Subcutaneous abdominal adipose tissue (tissue), 5 donors: ENCODE measurements around the gene YIPF5.

ENCODE experiments used
- H3K27ac ChIP-seq: one replicate; pipeline ENCODE4 v1.7.0; 2013; ENCODE audit warnings: low read depth, mild to moderate bottlenecking, inconsistent platforms, low read length, moderate library complexity
- H3K27me3 ChIP-seq, 5 donors: one replicate each; pipeline ENCODE4 v1.7.0; 2013; ENCODE audit warnings: low read length in 5 of 5, inconsistent platforms in 1 of 5; ENCODE audit not compliant: control insufficient read depth in 5 of 5, insufficient read depth in 4 of 5
- H3K36me3 ChIP-seq, 5 donors: one replicate each; pipeline ENCODE4 v1.7.0; 2013; ENCODE audit warnings: low read length in 5 of 5; ENCODE audit not compliant: control insufficient read depth in 5 of 5, insufficient read depth in 5 of 5
- H3K4me1 ChIP-seq, 5 donors: one replicate each; pipeline ENCODE4 v1.7.0; 2013; ENCODE audit warnings: low read length in 5 of 5, mild to moderate bottlenecking in 3 of 5, moderate library complexity in 1 of 5; ENCODE audit not compliant: control insufficient read depth in 5 of 5, insufficient read depth in 5 of 5
- H3K4me3 ChIP-seq, 5 donors: one replicate each; pipeline ENCODE4 v1.7.0; 2013; ENCODE audit warnings: low read length in 5 of 5, low read depth in 1 of 5
- H3K9ac ChIP-seq, 5 donors: one replicate each; pipeline ENCODE4 v1.7.0; 2013; ENCODE audit warnings: low read length in 5 of 5, mild to moderate bottlenecking in 4 of 5, moderate library complexity in 3 of 5
- H3K9me3 ChIP-seq, 5 donors: one replicate each; pipeline ENCODE4 v1.7.0; 2013; ENCODE audit warnings: low read length in 5 of 5; ENCODE audit not compliant: control insufficient read depth in 5 of 5
- donor health status: healthy.
- donor health status: healthy.
- donor health status: healthy.
- donor health status: healthy.
- donor health status: healthy.

Gene YIPF5

DNA sequence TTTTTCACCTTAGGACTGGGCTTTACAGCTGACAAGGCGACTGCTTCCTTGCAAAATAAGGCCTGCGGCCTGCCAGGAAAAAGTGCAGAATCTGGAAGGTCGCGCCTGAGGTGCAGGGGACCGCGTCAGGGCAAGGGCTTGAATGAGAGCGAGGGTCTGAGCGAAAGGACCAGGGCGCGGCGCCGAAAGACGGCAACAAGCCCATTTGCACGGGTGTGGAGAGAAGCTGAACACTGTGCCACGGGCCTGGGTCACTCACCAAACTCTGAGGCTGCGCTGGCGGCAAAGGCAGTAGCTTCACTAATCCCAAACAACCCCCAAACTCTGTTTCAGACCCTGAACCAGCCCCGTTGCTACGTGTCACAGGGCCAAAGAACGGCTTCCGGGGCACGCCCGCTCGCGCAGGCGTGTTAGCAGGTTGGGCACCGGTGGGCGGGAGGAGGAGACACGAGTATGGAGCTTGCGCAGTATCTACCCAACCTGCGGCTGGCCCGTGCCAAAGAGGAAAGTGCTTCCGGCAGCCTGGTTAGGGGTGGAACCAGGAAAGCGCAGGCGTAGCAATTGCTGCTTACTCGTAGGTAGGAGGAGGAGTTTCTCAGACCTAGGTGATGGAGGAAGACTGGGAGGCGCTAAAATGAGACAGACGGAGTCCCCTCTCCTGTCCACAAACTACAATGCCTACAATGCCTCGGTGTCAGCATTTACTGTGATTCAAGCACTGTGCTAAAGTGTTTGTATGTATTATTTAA is at the start of gene YIPF5, which contains the start of gene KCTD16:
Gene YIPF5 (minus strand): TSS at position 384 of the 749 bp plus-strand sequence. CDS start 704 bp downstream, outside the sequence.
Gene KCTD16 (plus strand): TSS at position 598 of the 749 bp plus-strand sequence.
- H3K9ac ChIP-seq = peak within 1 kb of the TSS; percentile 49 to 98 (median 95)
- peaks cover 2 to 11% (median 4%) of the 10 kb centered on the region in 5 donors for H3K36me3 ChIP-seq
- peak within 1 kb of the TSS; percentile 79 for H3K27ac ChIP-seq
- H3K27me3 ChIP-seq = peaks cover 0 to 6% (median 0%) of the 10 kb centered on the region in 5 donors
- no peaks in the 10 kb centered on the region for H3K9me3 ChIP-seq
- H3K4me3 ChIP-seq = peak within 1 kb of the TSS; percentile 90 to 98 (median 96)
- peaks cover 2 to 29% (median 28%) of the 10 kb centered on the region in 5 donors for H3K4me1 ChIP-seq

- Histone ChIP-seq H3K36me3 (no peaks in the 10 kb centered on the region), H3K9ac (no peak overlapping the region), H3K4me3 (no peak overlapping the region), H3K27ac (no peak overlapping the region), H3K4me1 (no peaks in the 10 kb centered on the region), H3K9me3 (no peaks in the 10 kb centered on the region), H3K27me3 (no peaks in the 10 kb centered on the region)
Measured at GRCh38 chr5:144219869-144220268, 49.4 kb upstream of the YIPF5 start.

- Histone ChIP-seq H3K4me1 (no peaks in the 10 kb centered on the region), H3K4me3 (no peak overlapping the region), H3K9ac (no peak overlapping the region), H3K27me3 (peaks cover 6 to 18% (median 16%) of the 10 kb centered on the region in 5 donors), H3K36me3 (no peaks in the 10 kb centered on the region), H3K9me3 (no peaks in the 10 kb centered on the region), H3K27ac (no peak overlapping the region)
Measured at GRCh38 chr5:144210655-144211054, 40.2 kb upstream of the YIPF5 start.

DNA sequence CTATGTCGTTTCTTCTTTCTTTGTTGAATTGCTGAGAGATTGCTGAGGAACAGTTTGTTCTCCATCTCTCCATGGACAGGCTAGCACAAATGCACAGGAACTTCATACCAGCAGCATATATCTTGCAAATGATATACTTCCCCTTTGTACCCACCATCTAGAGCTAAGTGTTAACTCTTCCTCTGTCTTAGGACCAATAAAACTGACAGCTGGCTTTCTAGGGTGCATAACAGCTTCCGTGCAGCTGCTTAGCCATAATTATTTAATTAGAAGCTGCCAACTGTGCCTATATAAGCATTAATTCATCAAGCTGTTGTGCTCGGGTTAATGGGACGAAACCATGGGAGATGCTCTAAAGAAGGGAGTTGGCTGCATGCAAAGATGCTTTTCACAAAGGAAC is 38.9 kb upstream of the YIPF5 start:
- peaks cover 12 to 27% (median 16%) of the 10 kb centered on the region in 5 donors for H3K27me3 ChIP-seq
- no peak overlapping the region for H3K9ac ChIP-seq
- H3K4me3 ChIP-seq = no peak overlapping the region
- no peaks in the 10 kb centered on the region for H3K9me3 ChIP-seq
- H3K27ac ChIP-seq = no peak overlapping the region
- H3K4me1 ChIP-seq = peaks cover 0 to 9% (median 7%) of the 10 kb centered on the region in 5 donors
- H3K36me3 ChIP-seq = no peaks in the 10 kb centered on the region

DNA sequence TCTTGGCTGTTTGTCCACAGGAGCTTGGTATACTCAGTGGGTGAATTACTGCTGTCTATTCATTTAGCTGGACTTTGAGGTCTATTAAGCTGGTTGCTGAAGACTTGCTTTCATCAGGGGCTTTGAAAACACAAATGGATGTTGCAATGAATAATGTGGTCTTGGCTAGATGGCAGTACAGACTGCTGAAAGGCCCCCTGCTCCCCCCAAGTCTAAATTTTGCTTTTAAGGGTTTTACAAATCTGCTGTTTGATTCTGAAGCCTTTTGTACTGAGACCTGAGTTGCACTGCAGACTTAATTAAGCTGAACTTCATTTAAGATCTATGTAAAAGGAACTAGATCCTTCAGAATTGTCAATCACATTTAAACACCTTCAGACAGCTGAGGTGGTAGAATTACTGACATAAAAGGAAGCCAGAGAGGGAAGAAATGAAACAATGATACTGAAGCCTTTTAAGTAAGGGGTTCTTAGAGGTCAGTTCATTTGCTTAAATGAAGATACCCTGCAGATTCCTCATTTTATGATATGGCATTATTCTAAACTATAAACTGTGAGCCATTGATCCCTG is 37.5 kb upstream of the YIPF5 start:
- Histone ChIP-seq H3K9ac (no peak overlapping the region), H3K36me3 (no peaks in the 10 kb centered on the region), H3K27ac (no peak overlapping the region), H3K9me3 (no peaks in the 10 kb centered on the region), H3K4me3 (no peak overlapping the region), H3K4me1 (peaks cover 0 to 9% (median 7%) of the 10 kb centered on the region in 5 donors), H3K27me3 (peaks cover 13 to 28% (median 17%) of the 10 kb centered on the region in 5 donors)

DNA sequence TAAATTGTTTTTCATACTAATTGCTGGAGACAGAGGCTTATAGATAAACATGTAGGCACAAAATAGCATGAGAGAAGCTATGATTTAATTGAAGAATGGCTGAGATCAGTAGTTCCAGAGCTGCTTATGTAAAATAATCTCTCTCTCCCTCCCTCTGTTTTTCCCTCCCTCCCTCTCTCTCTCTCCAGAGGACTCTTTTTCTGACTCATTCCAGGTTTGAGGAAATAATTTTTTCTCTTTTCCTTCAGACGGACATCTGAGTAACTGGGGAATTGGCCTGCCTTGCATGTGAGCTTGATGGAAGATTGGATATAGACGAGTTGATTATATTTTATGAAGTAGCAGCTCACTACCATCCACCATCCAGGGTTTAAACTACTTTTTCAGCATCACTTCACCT is 35.7 kb upstream of the YIPF5 start:
- no peak overlapping the region for H3K27ac ChIP-seq
- no peaks in the 10 kb centered on the region for H3K36me3 ChIP-seq
- H3K4me1 ChIP-seq = peaks cover 0 to 9% (median 7%) of the 10 kb centered on the region in 5 donors
- H3K9me3 ChIP-seq = no peaks in the 10 kb centered on the region
- H3K9ac ChIP-seq = no peak overlapping the region
- H3K27me3 ChIP-seq = peaks cover 13 to 33% (median 17%) of the 10 kb centered on the region in 5 donors
- no peak overlapping the region for H3K4me3 ChIP-seq

DNA sequence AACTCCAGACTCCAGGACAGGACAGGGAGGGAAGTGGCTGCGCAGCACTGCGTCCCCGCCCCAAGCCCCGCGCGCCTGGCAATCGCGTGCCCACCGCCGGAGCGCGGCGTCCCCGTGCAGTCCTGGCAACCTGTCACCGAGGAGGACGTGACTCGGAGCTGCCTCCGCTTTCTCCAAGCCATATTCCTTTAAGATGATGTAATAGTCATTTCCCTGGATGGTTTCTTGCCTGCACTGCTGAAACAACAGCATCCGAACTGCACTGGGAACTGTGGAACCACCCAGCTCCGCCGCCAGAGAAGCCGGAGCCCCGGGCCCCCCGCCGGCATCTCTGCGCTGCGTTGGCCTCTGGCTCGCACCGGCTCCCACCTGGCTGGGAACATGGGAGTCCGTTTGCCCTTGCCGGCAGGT is 34.7 kb upstream of the YIPF5 start:
- Histone ChIP-seq H3K27ac (no peak overlapping the region), H3K4me1 (peaks cover 0 to 9% (median 7%) of the 10 kb centered on the region in 5 donors), H3K9ac (no peak overlapping the region), H3K36me3 (no peaks in the 10 kb centered on the region), H3K4me3 (peak overlapping the region in 3 of 5 donors; percentile 35 to 39 (median 37)), H3K27me3 (peaks cover 13 to 39% (median 17%) of the 10 kb centered on the region in 5 donors), H3K9me3 (no peaks in the 10 kb centered on the region)

GRCh38 chr5:144203750-144204596 is 33.5 kb upstream of the YIPF5 start:
- H3K27me3 ChIP-seq = peaks cover 13 to 34% (median 19%) of the 10 kb centered on the region in 5 donors
- H3K9me3 ChIP-seq = no peaks in the 10 kb centered on the region
- H3K9ac ChIP-seq = no peak overlapping the region
- no peak overlapping the region for H3K4me3 ChIP-seq
- H3K36me3 ChIP-seq = no peaks in the 10 kb centered on the region
- H3K4me1 ChIP-seq = peaks cover 0 to 9% (median 7%) of the 10 kb centered on the region in 5 donors
- H3K27ac ChIP-seq = no peak overlapping the region

- Histone ChIP-seq H3K9ac (no peak overlapping the region), H3K36me3 (no peaks in the 10 kb centered on the region), H3K27me3 (peaks cover 13 to 30% (median 17%) of the 10 kb centered on the region in 5 donors), H3K9me3 (no peaks in the 10 kb centered on the region), H3K4me1 (peaks cover 0 to 9% (median 7%) of the 10 kb centered on the region in 5 donors), H3K27ac (no peak overlapping the region), H3K4me3 (no peak overlapping the region)
Measured at GRCh38 chr5:144202726-144203125, 32.3 kb upstream of the YIPF5 start.
